Measurements from ENCODE around the gene CATSPERD.

The CATSPERD gene

GRCh38 chr19:5827891-5828660, 107.6 kb downstream of the CATSPERD start:
- no peak for TF ChIP-seq CTCF (IDR thresholded peaks at IDR 0.05)
